Measurements from ENCODE around the gene MEMO1.
"Not testable (repeated sequence)": the region's sequence is repeated elsewhere in the genome, so short reads cannot be mapped to it uniquely, and the experiment has no call there.

Gene MEMO1

DNA sequence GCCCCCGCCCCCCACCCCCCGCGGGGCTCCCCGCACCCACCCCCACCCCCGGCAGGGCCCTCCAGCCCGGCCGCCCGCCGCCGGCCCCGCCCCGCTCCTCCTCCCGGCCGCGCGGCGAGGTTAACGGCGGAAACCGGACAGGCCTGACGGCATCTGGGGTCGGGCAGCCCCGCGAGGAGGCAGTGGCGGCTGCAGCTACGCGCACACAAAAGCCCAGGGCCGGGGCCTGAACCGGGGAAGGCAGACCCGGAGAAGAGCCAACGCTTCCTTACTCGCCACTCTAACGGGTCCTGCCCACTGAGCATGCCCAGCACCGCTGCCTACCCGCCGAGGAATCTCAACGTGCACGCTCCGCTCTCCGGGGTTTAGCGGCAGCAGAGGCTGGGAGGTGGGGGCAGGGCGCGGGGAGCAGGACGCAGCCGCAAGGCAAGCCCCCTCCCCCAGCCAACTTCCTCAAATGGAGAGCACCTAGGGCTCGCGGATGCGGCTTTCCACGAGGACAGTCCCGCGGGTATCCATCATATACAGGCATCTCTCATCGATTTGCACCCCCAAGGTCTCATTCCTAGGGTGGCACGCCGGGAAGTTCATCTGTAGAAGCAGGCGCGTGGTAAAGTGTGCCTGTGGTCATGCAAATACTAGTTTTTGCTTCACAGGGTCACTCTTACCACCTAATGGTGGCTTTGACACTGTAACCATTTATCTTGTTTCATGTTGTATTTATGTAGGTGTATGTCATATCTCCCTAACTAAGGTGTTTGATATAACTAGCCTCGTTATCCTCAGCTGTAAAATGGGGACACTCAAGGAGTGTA is at the start of gene MEMO1:
MEMO1 (minus strand) TSS at position 339 of the 815 bp plus-strand sequence. CDS start 761 bp downstream, outside the sequence.
- DNase-seq (ENCODE audit: low read depth, low spot score) = peak; percentile 68

DNA sequence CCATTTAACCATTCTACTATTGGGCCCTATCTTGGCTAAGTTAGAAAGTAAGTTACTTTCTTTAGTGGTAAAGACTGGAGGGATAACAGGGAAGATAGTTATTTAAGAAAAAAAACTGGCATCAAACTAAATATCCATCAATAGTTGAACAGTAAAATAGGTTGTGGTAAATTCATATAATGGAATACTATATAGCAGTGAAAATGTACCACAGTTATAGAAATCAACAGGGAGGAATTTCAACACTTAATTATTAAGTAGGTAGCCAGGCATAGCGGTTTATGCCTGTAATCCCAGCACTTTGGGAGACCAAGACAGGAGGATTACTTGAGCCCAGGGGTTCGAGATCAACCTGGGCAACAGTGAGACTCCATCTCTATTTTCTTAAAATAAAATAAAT is 49.5 kb upstream of the MEMO1 start:
- DNase-seq (ENCODE audit: low read depth, low spot score) = no peak

DNA sequence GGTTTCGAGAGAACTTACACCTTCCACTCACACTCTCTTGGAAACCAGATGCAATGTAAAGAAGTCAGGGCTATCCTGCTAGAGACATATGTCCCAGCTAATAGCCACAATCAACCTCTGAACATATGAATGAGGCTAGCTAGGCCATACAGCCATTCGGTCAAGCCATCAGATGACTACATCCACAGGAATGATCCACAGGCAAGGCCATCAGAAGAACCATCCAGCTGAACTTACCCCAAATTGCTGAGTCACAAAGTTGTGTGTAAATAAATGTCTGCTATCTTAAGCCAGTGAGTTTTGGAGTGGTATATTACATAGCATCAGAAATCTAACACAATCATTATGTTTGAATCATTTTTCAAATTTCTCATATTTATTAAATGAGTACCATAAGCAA is 47.3 kb upstream of the MEMO1 start:
- DNase-seq (ENCODE audit: low read depth, low spot score) = no peak

DNA sequence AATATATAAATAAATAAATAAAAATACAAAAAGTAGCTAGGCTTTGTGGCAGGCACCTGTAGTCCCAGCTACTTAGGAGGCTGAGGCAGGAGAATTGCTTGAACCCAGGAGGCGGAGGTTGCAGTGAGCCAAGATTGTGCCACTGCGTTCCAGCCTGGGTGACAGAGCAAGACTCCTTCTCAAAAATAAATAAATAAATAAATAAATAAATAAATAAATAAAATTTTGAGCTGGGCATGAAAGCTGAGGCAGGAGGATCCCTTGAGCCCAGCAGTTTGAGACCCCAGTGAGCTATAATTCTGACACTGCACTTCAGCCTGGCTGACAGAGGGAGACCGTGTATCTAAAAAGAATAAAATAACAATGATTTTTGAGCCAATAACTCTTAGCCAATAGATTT is 43.8 kb upstream of the MEMO1 start:
- not testable (repeated sequence) for DNase-seq (ENCODE audit: low read depth, low spot score)

DNA sequence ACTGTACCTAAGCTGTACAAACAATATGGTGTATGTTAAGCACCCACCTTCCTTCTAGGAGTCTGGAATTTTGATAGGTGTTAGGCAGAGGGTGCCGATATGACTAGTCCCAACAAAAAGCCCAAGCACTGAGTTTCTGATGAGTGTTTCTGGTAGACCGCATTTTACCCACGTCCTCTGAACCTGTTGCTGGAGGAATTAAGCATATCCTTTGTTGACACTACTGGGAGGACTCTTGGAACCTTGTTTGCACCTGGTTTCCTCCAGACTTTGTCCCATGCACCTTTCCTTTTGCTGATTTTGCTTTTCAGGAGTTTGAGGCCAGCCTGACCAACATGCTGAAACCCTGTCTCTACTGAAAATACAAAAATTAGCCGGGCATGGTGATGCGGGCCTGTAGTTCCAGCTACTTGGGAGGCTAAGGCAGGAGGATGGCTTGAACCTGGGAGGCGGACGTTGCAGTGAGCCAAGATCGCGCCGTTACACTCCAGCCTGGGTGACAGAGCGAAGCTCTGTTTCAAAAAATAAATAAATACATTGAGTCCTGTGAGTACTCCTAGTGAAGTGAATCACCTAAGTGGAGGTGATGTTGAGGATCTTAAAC is 41.1 kb upstream of the MEMO1 start:
- no peak for DNase-seq (ENCODE audit: low read depth, low spot score)

DNA sequence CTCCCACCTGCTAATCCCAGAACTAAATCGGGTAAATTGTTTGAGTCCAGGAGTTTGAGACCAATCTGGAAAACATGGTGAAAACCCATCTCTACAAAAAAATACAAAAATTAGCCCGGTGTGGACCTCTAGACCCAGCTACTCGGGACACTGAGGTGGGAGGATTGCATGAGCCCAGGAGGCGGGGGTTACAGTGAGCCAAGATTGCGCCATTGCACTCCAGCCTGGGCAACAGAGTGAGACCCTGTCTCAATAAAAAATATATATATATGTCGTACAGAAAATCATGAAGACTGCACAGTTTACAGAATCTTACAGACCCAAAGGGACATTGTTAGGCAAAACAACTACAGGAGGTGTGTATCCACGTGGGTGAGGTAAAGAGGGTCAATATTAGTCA is 32.8 kb upstream of the MEMO1 start:
- DNase-seq (ENCODE audit: low read depth, low spot score) = no peak

DNA sequence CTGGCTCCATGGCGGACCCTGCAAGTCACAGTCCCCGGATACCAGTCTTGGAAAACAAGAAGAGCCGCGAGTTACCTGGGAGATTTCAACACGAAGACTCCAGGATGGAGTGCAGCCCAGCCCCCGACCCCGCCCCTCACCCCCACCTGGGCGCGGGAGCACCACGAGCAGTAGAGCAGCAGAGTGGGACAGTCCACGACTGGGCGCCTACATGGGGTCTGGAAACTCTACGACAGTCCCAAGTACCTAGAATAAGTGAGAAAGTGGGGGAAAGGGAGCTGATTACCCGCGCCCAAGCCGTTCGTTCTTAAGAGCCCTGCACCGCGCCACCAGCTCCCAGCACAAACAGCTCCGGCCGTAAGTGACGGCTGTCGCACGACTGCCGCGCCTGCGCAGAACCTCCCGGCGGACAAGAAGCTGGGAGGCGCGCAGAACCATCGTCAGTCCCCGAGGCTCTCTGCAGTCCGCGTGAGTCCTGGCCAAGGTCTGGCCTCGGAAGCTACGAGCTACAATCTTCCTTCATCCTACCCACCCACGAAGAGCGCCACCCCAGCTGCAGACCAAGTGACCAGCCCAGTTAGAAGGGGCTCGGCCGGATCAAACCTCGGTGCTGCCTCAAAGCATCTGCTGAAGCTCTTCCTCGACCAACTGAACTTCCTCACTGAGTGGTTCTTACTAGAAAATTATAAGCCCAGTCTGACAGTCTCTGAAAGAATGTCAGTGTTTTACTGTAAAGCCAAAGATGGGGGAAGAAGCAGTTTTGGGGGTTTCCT is 28.8 kb upstream of the MEMO1 start, which contains the start of gene DPY30:
DPY30 (minus strand) TSS at position 359 of the 773 bp plus-strand sequence; CDS start at position 10, 349 bp downstream.
- peak; percentile 77 for DNase-seq (ENCODE audit: low read depth, low spot score)

DNA sequence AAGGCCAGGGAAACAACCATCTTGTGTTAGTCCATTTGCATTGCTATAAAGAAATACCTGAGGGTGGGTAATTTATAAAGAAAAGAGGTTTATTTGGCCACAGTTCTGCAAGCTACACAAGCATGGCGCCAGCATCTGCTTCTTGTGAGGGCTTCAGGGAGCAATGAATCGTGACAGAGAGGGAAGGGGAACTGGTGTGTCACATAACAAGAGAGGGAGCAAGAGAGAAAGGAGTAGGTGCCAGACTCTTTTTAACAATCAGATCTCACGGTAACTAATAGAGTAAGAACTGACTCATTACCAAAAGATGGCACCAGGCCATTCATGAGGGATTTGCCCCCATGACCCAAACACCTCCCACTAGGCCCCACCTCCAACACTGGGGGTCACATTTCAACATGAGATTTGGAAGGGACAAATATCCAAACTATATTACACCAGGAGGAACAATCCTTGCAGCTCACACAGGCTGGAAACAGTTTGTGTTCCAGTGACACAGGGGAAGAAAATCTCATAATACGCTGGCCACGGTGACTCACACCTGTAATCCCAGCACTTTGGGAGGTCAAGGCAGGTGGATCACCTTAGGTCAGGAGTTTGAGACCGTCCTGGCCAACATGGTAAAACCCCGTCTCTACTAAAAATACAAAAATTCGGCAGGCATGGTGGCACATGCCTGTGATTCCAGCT is 23.5 kb upstream of the MEMO1 start:
- not testable (repeated sequence) for DNase-seq (ENCODE audit: low read depth, low spot score)

DNA sequence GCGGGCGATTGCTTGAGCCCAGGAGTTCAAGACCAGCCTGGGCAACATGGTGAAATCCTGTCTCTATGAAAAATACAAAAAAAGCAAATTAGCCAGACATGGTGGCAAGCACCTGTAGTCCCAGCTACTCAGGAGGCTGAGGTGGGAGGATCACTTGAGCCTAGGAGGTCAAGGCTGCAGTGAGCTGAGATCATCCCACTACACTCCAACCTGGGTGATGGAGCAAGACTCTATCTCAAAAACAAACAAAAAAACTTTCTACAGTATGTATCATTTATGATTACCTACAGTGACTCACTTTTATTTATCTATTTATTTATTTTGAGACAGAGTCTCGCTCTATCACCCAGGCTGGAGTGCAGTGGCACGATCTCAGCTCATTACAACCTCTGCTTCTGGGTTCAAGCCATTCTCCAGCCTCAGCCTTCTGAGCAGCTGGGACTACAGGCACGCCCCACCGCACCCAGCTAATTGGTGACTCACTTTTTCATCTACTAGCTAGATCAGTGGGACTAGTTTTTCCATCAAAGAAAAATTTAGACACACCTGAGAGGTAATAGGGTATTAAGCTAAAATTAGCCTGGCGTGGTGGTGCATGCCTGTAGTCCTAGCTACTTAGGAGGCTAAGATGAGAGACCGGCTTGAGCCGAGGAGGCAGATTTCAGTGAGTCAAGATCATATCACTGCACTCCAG is 8.1 kb upstream of the MEMO1 start:
- DNase-seq (ENCODE audit: low read depth, low spot score) = not testable (repeated sequence)

DNA sequence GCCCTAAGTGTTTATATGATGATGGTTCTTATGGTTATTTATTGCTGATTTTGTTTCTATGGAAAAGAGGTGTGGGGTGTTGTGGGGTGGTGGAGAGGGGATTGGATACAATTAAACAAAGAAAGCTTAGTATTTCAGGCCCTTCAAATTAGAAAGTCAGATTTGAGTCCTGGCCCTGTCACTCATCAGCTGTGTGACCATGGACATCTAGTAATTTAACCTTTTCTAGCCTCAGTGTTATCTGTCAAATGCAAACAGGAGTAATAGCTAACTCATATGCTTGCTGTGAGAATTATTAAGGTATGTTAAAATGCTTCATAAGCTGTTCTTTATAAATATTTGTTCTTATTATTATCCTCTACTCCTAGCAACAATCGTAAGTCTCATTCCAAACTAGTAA is 2.1 kb upstream of the MEMO1 start:
- no peak for DNase-seq (ENCODE audit: low read depth, low spot score)

DNA sequence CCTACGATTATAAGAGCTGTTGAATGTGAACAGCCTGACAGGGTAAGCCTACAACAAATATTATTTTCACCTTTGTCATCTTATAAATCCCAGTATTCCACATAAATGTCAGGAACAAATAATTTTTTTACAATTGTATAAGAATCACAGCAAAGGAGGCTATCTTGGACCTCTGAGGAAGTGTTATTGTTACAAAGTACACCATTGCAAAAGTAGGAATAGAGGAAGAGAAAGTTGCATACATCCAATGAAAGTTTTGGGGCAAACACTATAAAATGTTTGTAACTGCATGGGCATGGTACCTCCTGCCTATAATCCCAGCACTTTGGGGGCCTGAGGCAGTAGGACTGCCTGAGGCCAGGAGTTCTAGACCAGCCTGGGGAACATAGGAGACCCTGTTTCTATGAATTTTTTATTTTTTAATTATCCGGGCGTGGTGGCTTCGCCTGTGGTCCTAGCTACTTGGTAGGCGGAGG is 715 bp upstream of the MEMO1 start:
- no peak for DNase-seq (ENCODE audit: low read depth, low spot score)

DNA sequence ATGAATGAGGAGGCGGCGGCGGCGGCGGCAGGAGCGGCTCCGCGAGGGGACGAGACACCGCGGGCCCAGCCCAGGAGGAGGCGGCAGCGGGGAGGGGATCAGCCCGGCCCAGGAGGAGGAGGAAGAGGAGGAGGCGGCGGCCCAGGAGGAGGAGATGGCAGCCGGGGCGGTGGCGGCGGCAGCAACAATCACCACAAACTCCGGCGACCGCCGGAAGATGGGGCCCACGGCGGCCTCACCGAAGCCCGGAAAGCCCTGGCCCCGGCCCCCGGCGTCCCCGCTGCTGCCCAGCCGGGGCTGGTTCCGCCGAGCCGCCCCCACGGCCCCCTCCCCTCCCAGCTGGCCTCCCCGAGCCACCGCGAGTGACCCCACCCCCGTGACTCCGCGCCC is 533 bp downstream of the MEMO1 start:
- DNase-seq (ENCODE audit: low read depth, low spot score) = not testable (repeated sequence)

DNA sequence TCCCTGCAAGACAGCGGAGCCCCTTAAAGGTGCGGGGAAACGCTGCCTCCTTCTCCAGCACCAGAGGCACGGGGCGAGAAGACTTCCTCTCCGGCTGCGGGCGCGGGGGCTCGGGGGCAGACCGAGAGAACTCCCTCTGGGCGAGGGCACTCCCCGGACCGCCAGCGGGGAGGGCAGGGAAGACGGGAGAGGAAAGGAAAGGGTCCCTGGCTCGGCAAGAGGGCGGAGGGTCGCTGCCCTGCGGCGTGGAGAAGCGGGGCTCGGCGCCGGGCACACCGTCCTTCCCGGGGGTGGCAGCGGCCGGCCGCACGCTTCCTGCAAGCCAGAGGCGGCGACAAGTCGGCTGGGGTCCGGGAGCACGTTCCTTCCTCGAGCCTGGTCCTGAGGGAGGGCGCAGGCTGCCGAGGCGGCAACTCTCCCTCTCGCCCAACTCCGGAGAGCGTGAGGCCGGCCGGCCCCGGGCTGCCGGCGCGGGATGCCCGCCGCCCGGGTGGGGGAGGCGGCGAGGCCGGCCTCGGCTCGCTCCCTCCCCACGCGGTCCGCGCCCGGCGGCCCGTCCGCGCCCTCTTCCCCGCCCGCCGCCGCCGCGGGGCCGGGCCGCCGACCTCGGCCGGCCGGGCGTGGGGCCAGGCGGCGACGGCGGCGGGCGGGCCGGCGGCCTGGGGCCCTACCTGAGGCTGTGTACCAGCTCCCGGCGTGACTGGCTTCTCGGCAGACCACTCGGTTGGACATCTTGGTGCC is 1.1 kb downstream of the MEMO1 start:
- no peak for DNase-seq (ENCODE audit: low read depth, low spot score)

DNA sequence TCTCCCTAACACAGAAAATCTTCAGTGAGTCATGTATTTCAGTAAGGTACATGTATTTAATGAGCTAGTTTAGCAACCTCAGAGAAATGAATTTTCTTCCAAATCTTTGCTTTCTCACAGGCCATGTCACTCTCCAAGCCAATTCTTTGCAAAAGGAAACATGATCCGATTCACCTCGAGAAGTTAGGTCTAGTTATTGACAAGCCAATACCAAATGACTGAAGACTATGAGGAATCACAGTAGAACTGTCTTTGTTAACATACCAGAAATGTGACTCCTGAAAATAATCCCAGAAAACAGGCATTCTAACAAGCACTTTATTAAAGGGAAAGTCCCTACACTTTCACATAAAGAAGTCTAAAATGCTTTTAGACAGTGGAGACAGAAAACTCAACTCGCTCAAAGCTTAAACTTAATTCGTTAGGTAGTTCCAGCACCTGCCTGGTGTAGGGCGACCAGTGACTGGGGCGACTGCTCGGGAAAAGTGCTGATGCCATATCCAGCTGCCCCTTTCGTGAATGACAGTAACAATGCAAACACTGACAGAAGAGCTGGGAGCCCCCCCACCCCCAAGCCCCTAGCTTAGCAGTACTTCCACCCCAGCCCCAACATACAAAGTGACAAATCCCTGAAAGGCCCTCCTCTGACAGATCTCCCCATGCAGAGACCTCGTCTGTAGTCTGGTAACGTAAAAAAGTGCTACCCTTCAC is 1.8 kb downstream of the MEMO1 start:
- DNase-seq (ENCODE audit: low read depth, low spot score) = no peak

DNA sequence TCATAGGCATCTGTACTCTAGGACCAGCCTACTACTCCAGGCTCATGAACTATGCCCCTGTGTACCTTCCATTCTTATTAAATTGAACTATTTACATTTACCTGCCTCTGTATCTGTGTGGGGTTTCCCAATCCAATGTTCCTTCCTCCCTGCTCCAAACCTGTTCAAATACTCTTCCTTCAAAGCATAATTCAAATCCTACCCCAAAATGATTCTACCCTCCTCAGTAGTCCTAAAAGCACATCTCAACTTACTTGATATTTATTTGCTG is 3.8 kb downstream of the MEMO1 start:
- no peak for DNase-seq (ENCODE audit: low read depth, low spot score)

DNA sequence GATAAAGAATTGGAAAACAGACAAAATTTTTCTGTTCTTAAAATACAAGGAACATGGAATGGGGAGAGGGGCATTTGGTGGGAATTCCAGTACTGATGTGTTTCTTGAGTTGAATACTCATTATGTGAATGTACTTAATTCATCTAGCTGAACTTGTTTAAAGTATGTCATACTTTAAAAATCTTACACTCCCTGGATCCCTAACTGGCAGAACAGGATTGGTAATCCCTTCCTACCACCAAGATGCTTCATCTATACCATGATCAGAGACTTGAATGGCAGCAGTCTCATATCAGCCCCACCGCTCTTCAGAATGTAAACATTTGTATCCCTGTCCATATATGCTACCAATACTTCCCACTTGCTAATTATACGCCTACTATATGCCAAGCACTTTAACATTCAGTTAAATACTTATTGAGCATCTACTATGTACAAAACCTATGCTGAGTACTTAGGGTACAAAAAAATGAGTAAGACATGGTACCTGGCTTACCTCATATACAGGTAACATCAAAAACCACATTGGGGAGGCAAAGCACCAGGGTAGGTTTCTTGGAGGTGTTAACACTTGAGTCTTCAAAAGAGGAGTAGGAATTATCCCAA is 5.3 kb downstream of the MEMO1 start:
- no peak for DNase-seq (ENCODE audit: low read depth, low spot score)

DNA sequence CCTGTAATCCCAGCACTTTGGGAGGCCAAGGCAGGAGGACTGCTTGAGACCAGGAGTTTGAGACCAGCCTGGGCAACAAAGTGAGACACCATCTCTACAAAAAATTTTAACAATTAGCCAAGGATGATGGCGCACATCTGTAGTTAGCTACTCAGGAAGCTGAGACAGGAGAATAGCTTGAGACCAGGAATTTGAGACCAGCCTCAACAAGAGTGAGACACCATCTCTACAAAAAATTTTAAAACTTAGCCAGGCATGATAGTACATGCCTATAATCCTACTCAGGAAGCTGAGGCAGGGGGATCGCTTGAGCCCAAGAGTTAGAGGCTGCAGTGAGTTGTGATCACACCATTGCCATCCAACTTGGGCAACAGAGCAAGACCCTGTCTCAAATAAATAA is 7.0 kb downstream of the MEMO1 start:
- DNase-seq (ENCODE audit: low read depth, low spot score) = no peak

DNA sequence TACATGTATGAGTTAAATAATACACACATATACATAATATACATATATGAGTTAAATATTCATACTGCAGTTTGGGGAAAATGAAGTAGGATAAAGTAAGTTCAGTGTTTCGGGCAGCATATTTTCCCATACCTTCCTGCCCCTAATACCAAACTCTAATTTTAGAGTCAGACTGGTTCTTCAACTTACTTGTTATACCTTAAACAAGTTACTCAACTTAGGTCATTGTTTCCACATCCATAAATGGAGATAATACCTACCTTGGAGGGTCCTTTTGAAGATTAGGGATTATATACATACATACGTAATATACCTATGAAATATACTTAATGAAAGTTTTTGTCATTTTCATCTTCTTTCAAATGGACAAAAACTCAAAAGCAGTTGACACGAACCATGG is 8.4 kb downstream of the MEMO1 start:
- no peak for DNase-seq (ENCODE audit: low read depth, low spot score)

DNA sequence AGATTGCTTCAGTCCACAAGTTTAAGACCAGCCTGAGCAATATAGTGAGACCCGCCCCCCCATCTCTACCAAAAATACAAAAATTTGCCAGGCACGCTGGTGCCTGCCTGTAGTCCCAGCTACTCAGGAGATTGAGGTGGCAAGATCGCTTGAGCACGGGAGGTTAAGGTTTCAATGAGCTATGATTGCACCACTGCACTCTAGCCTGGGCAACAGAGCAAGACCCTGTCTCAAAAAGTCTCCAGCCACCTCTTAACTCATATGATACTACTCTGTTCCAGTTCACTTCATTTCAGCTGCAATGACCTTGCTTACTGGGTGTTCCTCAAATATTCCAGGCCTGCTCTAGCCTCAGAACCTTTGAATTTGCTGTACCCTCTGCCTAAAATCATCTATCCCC is 11.4 kb downstream of the MEMO1 start:
- DNase-seq (ENCODE audit: low read depth, low spot score) = no peak

All from smooth muscle cell of the brain vasculature (primary cell).